Chondrocyte (in vitro differentiated cells): ENCODE measurements around the gene DGKD. TPM values are rescaled to one million over a fixed set of nuclear protein-coding genes. Genes with fewer than 3 reads are reported as not detected.

Experiments
- DNase-seq: peaks from one replicate; pipeline ENCODE4 v3.0.0; 2021; ENCODE audit warnings: mixed read lengths, low spot score
- H3K27ac Mint-ChIP-seq: one replicate; pipeline ENCODE4 v1.8.0; 2021; ENCODE audit warnings: mild to moderate bottlenecking, moderate library complexity, mixed read lengths; ENCODE audit not compliant: unreplicated experiment
- H3K27me3 Mint-ChIP-seq: 2 replicates; pipeline ENCODE4 v1.8.0; 2021; ENCODE audit warnings: low read depth, mixed read lengths
- H3K36me3 Mint-ChIP-seq: 2 replicates; pipeline ENCODE4 v1.8.0; 2021; ENCODE audit warnings: low read depth, mixed read lengths
- H3K4me1 Mint-ChIP-seq: 2 replicates; pipeline ENCODE4 v1.8.0; 2021; ENCODE audit warnings: low read depth, mild to moderate bottlenecking, mixed read lengths
- H3K4me3 Mint-ChIP-seq: one replicate; pipeline ENCODE4 v1.8.0; 2021; ENCODE audit warnings: mild to moderate bottlenecking, moderate library complexity, mixed read lengths; ENCODE audit not compliant: unreplicated experiment
- H3K9me3 Mint-ChIP-seq: 2 replicates; pipeline ENCODE4 v1.8.0; 2021; ENCODE audit warnings: low read depth, mixed read lengths
- total RNA-seq: library from RNA; stranded (reverse); gene quantifications from 3 replicates; pipeline ENCODE4 v1.2.1, GENCODE V29; 2021
- TF ChIP-seq, protein P1 (sequence below): fragments of 200-600 bp; sonication (generic); IDR thresholded peaks from 2 replicates; pipeline ENCODE4 v1.5.0; 2021; ENCODE audit warnings: antibody characterized with exemption, mild to moderate bottlenecking, moderate library complexity

DGKD gene
- total RNA-seq, 1 donor from 2014 or later: 66.3 TPM

DNA sequence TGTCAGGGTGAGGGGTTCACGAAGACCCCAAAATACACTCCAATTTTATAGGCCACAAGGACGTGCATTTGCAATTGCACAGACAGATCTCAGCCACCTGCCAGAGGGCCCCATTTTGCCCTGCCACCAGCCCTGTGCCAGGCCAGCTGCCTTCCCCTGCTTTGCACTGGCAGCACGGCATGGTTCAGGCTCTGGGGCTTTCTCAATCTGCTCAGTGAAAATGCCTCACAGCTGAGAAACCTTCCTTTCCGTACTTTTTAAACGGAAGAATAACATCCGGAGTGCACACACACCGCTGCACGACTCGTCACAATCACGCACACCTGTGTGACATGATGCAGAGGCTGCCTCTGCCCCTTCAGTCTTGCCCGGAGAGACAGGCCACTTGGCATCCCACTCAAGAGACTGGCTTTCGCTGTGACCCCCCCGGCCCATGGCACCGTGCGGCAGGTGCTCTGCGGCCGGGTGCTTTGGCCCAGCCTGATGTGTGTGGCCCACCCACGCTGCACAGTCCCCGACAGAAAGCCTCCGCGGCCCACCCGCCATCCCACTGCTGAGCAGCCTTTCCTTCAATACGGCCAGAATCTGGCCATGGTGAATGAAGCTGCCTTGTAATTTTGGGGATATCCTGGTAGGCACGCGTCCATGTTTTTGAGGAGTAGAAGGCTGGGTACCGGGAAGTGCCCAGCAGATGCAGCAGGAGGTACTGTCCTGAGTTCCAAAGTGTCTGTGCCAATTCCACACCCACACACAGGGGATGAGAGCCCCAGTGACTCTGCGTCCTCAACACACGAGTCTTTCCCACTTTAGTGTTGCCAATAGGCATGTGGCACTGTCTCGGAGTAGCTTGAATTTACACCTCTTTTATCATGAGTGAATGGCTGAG, 123.5 kb downstream of the DGKD start:
- TF ChIP-seq, protein P1, sequence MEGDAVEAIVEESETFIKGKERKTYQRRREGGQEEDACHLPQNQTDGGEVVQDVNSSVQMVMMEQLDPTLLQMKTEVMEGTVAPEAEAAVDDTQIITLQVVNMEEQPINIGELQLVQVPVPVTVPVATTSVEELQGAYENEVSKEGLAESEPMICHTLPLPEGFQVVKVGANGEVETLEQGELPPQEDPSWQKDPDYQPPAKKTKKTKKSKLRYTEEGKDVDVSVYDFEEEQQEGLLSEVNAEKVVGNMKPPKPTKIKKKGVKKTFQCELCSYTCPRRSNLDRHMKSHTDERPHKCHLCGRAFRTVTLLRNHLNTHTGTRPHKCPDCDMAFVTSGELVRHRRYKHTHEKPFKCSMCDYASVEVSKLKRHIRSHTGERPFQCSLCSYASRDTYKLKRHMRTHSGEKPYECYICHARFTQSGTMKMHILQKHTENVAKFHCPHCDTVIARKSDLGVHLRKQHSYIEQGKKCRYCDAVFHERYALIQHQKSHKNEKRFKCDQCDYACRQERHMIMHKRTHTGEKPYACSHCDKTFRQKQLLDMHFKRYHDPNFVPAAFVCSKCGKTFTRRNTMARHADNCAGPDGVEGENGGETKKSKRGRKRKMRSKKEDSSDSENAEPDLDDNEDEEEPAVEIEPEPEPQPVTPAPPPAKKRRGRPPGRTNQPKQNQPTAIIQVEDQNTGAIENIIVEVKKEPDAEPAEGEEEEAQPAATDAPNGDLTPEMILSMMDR: no peak
- Mint-ChIP-seq H3K27ac (no peak overlapping the region), H3K9me3 (no peaks in the 10 kb centered on the region), H3K36me3 (peaks cover 15% of the 10 kb centered on the region), H3K4me1 (peaks cover 46% of the 10 kb centered on the region), H3K4me3 (no peak overlapping the region), H3K27me3 (no peaks in the 10 kb centered on the region)
- DNase-seq: no peak

DNA sequence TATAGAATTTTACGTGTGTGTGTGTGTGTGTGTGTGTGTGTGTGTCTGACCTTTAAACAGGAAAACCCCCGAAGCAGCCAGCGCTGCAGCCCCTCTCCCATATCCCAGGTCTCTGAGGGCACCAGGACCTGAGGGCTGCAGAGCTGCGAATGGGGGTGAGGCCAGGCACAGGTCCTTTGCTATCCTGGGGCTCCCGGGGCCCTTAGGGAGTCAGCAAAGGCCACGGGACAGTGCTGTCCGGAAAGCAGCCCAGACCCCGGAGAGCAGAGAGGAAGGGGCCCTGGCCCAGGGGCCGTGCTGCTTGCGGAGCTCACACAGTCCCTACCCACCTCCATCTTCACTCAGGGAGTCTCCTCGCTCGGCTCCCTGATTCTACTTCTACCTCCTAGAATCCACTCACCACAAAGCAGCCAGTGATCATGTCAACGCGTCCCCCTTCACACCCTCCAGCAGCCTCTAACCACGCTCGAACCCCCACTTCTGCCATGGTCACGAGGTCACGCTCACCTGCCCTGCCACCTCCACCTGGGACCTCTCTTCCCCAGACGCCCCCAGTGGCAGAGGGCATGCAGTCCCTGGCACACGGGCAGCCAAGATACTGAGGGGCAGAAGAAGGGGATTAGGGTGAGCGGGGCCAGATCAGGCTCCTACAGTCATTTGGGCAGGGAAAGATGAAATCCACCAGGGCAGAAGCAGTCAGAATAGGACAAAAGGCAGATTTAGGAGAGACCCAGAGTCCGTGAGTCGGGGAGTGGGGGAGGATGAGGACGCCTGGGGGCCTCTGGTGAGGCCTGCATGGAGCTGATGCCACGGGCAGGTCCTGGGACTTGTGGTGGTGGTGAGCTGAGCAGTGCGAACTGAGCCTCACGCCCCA, 125.6 kb downstream of the DGKD start:
- no peak overlapping the region for H3K4me3 Mint-ChIP-seq
- H3K27me3 Mint-ChIP-seq: no peaks in the 10 kb centered on the region
- peak overlapping the region; percentile 90 for H3K27ac Mint-ChIP-seq
- no peaks in the 10 kb centered on the region for H3K9me3 Mint-ChIP-seq
- TF ChIP-seq, protein P1: no peak
- DNase-seq: no peak
- H3K36me3 Mint-ChIP-seq: peaks cover 19% of the 10 kb centered on the region
- H3K4me1 Mint-ChIP-seq: peaks cover 44% of the 10 kb centered on the region

DNA sequence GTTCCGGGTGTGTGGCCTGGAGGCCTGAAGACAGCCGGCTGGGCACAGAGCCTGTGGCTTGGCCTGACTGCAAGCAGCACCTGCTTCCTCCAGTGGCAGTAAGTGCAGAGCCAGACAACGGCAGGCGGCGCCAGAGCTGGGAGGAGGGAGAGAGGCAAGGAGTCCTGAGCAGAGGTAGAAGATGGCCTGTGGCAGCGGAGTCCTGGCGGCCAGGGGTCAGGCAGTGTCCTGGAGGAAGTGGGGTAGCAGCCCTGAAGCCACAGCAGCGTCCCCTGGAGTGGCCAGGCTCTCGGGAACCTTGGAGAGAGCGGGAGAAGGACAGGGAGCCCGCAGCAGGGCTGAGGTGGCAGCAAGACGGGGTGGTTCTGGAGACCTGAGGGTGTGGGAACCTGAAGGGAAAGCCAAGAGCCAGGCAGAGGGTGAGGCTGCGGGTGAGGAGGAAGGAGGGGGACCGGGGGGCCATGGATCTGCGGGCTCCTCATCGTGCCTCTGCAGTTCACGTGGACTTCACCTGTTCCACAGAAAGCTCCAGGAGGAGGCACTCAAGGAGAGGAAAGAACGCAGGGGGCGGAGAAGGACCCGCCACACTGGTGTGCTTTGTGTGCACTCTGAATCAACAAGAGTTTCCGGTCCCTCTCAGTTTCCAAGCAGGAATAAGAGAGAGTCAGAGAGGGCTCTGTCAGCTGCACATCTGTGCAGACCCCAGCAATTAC, 126.4 kb downstream of the DGKD start:
- TF ChIP-seq, protein P1: peak; percentile 64
- peaks cover 26% of the 10 kb centered on the region for H3K36me3 Mint-ChIP-seq
- no peak for DNase-seq
- H3K27me3 Mint-ChIP-seq: no peaks in the 10 kb centered on the region
- H3K9me3 Mint-ChIP-seq: no peaks in the 10 kb centered on the region
- no peak overlapping the region for H3K4me3 Mint-ChIP-seq
- H3K4me1 Mint-ChIP-seq: peaks cover 44% of the 10 kb centered on the region
- H3K27ac Mint-ChIP-seq: peak overlapping the region; percentile 90

DNA sequence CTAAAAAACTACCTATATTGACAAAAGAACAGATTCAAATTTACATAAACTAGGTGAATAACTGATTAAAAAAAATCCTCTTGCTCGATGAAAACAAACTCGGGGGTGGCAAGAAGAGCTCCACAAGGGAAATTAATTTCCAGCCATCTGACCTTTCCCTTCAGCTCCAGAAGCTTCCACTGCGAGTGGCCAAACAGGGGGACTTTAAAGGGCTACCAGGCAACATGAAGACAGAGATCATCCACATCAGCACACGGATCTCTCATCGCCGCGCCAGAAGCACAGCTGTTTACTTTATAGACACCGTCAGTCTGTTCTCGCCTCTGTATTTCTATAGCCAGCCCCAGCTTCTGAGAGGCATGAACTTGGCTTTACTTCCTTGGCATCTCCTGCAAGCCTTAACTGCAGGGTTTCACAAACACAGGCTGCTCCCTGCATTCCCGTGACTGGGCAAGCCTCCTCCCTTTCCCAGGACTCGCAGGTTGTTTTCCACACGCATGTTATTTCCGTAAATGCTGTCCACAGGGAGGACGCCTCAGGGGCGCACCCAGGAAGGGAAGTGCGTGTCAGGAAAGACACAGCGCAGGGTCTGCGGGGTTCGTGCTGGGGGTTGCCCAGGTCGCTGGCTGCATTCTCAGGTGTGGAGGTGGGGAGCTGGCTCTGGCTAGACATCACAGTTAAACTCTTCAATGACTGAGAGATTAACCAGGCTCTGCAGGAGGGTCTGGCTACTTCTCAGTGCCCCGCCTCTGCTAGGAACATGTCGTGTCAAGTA, 127.3 kb downstream of the DGKD start:
- peaks cover 53% of the 10 kb centered on the region for H3K4me1 Mint-ChIP-seq
- TF ChIP-seq, protein P1: no peak
- peak overlapping the region; percentile 1 for H3K4me3 Mint-ChIP-seq
- DNase-seq: no peak
- peaks cover 24% of the 10 kb centered on the region for H3K36me3 Mint-ChIP-seq
- no peaks in the 10 kb centered on the region for H3K9me3 Mint-ChIP-seq
- H3K27me3 Mint-ChIP-seq: no peaks in the 10 kb centered on the region
- peak overlapping the region; percentile 90 for H3K27ac Mint-ChIP-seq
